Fibroblast of peridontal ligament (primary cell): ENCODE results near the gene RFX3.

ENCODE experiments used
- DNase-seq: peaks from one replicate; pipeline ENCODE4 v3.0.0-alpha.2; 2010; ENCODE audit errors: extremely low read depth

RFX3 gene

GRCh38 chr9:3285365-3286161, 240.2 kb downstream of the RFX3 start:
- no peak for DNase-seq

- no peak for DNase-seq
These were observed 243.4 kb downstream of the RFX3 start for GRCh38 chr9:3282365-3282764.

GRCh38 chr9:3281399-3281798, 244.4 kb downstream of the RFX3 start:
- no peak for DNase-seq

- no peak for DNase-seq
These were observed 248.6 kb downstream of the RFX3 start for GRCh38 chr9:3277200-3277599.

GRCh38 chr9:3271581-3271980, 254.2 kb downstream of the RFX3 start:
- no peak for DNase-seq

- DNase-seq, result no peak
These were observed 254.6 kb downstream of the RFX3 start for GRCh38 chr9:3271157-3271556.

GRCh38 chr9:3268223-3268622, 257.6 kb downstream of the RFX3 start:
- DNase-seq, result no peak

- DNase-seq, result no peak
These were observed 262.1 kb downstream of the RFX3 start for GRCh38 chr9:3263698-3264097.

GRCh38 chr9:3262826-3263529, 262.8 kb downstream of the RFX3 start:
- DNase-seq, result no peak

GRCh38 chr9:3261484-3261883, 264.3 kb downstream of the RFX3 start:
- DNase-seq, result peak; percentile 21

GRCh38 chr9:3256571-3257330, 269.1 kb downstream of the RFX3 start:
- DNase-seq, result peak; percentile 44

GRCh38 chr9:3251309-3251708, 274.5 kb downstream of the RFX3 start:
- DNase-seq, result no peak

- no peak for DNase-seq
These were observed 275.1 kb downstream of the RFX3 start for GRCh38 chr9:3250741-3251140.

- no peak for DNase-seq
These were observed 278.6 kb downstream of the RFX3 start for GRCh38 chr9:3247211-3247610.

- DNase-seq, result no peak
These were observed 279.6 kb downstream of the RFX3 start for GRCh38 chr9:3246241-3246640.

- DNase-seq, result no peak
These were observed 280.7 kb downstream of the RFX3 start for GRCh38 chr9:3244963-3245653.

GRCh38 chr9:3243683-3244082, 282.1 kb downstream of the RFX3 start:
- no peak for DNase-seq

GRCh38 chr9:3241290-3241689, 284.5 kb downstream of the RFX3 start:
- peak; percentile 62 for DNase-seq

GRCh38 chr9:3240656-3241268, 285.0 kb downstream of the RFX3 start:
- DNase-seq, result peak; percentile 72

- no peak for DNase-seq
These were observed 286.6 kb downstream of the RFX3 start for GRCh38 chr9:3239240-3239639.

- peak; percentile 39 for DNase-seq
These were observed 287.6 kb downstream of the RFX3 start for GRCh38 chr9:3238236-3238635.

- DNase-seq, result peak; percentile 28
These were observed 288.7 kb downstream of the RFX3 start for GRCh38 chr9:3237121-3237520.
